HUES48 (cell line): ENCODE data around the gene PHKG1.
"Not testable (repeated sequence)": the region's sequence is repeated elsewhere in the genome, so short reads cannot be mapped to it uniquely, and the experiment has no call there.

Source experiments
- H3K27ac ChIP-seq: one replicate; pipeline ENCODE4 v1.7.0; 2013; ENCODE audit warnings: low read depth, low read length, inconsistent platforms
- H3K27me3 ChIP-seq: 2 replicates; pipeline ENCODE4 v1.6.1; 2013; ENCODE audit warnings: mild to moderate bottlenecking, low read length; ENCODE audit not compliant: control insufficient read depth, insufficient read depth
- H3K36me3 ChIP-seq: 2 replicates; pipeline ENCODE4 v1.6.1; 2013; ENCODE audit warnings: low read length; ENCODE audit not compliant: control insufficient read depth, insufficient read depth
- H3K4me1 ChIP-seq: 2 replicates; pipeline ENCODE4 v1.6.1; 2013; ENCODE audit warnings: mild to moderate bottlenecking, low read length; ENCODE audit not compliant: control insufficient read depth, insufficient read depth
- H3K4me3 ChIP-seq: 2 replicates; pipeline ENCODE4 v1.5.1; 2013; ENCODE audit warnings: mild to moderate bottlenecking, low read depth, low read length
- H3K9ac ChIP-seq: 2 replicates; pipeline ENCODE4 v1.6.1; 2013; ENCODE audit warnings: mild to moderate bottlenecking, low read depth, low read length, moderate library complexity
- H3K9me3 ChIP-seq: 2 replicates; pipeline ENCODE4 v1.6.1; 2013; ENCODE audit warnings: low read length; ENCODE audit not compliant: control insufficient read depth, insufficient read depth

Gene PHKG1

GRCh38 chr7:56062382-56062781 is 30.4 kb downstream of the PHKG1 start:
- H3K27ac ChIP-seq = peak overlapping the region; percentile 93
- H3K4me1 ChIP-seq = peaks cover 6% of the 10 kb centered on the region
- H3K36me3 ChIP-seq = peaks cover 65% of the 10 kb centered on the region
- no peaks in the 10 kb centered on the region for H3K9me3 ChIP-seq
- no peaks in the 10 kb centered on the region for H3K27me3 ChIP-seq
- H3K4me3 ChIP-seq = no peak overlapping the region
- no peak overlapping the region for H3K9ac ChIP-seq

DNA sequence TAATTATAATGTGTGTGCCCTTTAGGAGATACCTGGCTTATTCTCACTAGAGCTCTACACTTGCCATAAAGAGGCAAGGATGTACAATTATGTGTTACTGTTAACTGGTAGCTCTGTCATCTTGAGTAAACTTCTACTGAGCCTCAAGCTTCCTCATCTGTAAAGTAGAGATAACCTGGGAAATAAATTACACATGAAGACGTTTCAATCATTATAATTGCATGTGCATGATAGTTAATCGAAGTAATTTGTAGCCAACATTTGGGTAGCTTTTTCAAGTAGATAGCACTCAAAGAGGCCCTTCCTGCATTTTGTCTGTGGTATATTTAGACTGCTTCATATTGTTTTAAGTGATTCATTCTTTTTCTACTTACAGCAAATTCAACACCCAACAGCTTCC is 38.8 kb downstream of the PHKG1 start:
- Histone ChIP-seq H3K4me3 (0 out of 2 replicates have a peak overlapping the region, but pooled peaks have one; percentile 9), H3K9ac (no peak overlapping the region), H3K27ac (no peak overlapping the region), H3K27me3 (no peaks in the 10 kb centered on the region), H3K9me3 (no peaks in the 10 kb centered on the region), H3K4me1 (peaks cover 10% of the 10 kb centered on the region; the same call in 1 of the 2 replicates), H3K36me3 (peaks cover 63% of the 10 kb centered on the region)

DNA sequence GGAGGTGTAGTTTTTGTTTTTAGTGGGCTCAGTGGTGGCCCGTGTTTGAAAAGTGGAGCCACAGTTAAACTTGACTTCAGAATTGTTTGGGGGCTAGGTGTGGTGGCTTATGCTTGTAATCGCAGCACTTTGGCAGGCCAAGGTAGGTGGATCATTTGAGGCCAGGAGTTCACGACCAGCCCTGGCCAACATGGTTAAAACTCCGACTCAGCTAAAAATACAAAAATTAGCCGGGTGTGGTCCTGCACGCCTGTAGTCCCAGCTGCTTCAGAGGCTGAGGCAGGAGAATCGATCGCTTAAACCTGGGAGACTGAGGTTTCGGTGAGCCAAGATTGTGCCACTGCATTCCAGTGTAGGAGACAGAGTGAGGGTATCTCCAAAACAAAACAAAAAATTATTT is 39.4 kb downstream of the PHKG1 start:
- H3K9ac ChIP-seq = peak overlapping the region; percentile 99
- peaks cover 10% of the 10 kb centered on the region; the same call in 1 of the 2 replicates for H3K4me1 ChIP-seq
- no peaks in the 10 kb centered on the region for H3K27me3 ChIP-seq
- peak overlapping the region; percentile 90 for H3K4me3 ChIP-seq
- H3K27ac ChIP-seq = peak overlapping the region; percentile 40
- H3K36me3 ChIP-seq = peaks cover 57% of the 10 kb centered on the region
- no peaks in the 10 kb centered on the region for H3K9me3 ChIP-seq

DNA sequence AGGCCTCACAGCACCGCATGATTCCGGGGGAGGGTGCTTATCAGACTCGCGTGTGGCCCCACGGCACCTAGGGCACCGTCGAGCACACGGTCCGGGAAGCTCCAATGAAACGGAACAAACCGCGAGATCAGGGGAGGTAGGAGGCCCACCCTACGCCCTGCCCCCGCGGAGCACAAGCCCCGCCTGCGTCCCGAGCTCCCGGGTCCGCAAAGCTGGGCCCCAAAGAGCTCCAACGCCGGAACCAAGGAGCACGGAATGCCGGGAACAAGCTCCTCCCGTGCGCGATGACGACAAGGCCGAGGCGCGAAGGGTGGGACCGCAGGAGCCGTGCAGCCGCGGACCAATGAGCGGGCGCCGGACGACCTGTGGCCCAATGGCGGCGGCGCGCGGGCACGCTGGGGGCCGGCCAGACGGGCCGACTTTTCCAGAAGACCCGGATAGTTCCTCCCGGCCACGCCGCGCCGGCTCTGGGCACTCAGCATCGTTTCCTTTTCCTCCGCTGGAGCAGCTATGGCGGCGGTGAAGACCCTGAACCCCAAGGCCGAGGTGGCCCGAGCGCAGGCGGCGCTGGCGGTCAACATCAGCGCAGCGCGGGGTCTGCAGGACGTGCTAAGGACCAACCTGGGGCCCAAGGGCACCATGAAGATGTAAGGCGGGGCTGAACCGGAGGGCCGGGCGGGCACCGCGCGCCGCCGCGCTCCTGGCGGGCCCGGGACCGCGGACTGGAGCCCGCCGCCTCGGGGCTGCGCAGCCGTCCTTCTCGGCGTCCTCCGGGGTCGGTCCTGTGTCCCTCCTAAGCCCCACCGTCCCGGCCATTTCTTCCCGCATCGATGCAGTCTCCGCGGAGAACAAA is 41.2 kb downstream of the PHKG1 start, which contains the start of the genes CCT6A and PSPH:
Gene CCT6A (plus strand): TSS at position 427 of the 853 bp plus-strand sequence. CDS start 84 bp downstream, at position 511.
Gene PSPH (minus strand): TSS at position 106 of the 853 bp plus-strand sequence. CDS start 30,232 bp downstream, outside the sequence.
- H3K36me3 ChIP-seq = peaks cover 39% of the 10 kb centered on the region
- no peaks in the 10 kb centered on the region for H3K9me3 ChIP-seq
- H3K4me1 ChIP-seq = peaks cover 10% of the 10 kb centered on the region; the same call in 1 of the 2 replicates
- H3K27me3 ChIP-seq = no peaks in the 10 kb centered on the region
- peak within 1 kb of the TSS; percentile 90 for H3K4me3 ChIP-seq
- peak within 1 kb of the TSS; percentile 99 for H3K9ac ChIP-seq
- H3K27ac ChIP-seq = peak within 1 kb of the TSS; percentile 95

- H3K4me1 ChIP-seq = peaks cover 10% of the 10 kb centered on the region; the same call in 1 of the 2 replicates
- peak overlapping the region; percentile 99 for H3K9ac ChIP-seq
- peaks cover 33% of the 10 kb centered on the region for H3K36me3 ChIP-seq
- H3K27me3 ChIP-seq = no peaks in the 10 kb centered on the region
- peak overlapping the region; percentile 93 for H3K27ac ChIP-seq
- H3K9me3 ChIP-seq = no peaks in the 10 kb centered on the region
- H3K4me3 ChIP-seq = peak overlapping the region; percentile 90
Measured at GRCh38 chr7:56051053-56051338, 41.8 kb downstream of the PHKG1 start.

- H3K27ac ChIP-seq, H3K27me3 ChIP-seq, H3K9me3 ChIP-seq, H3K9ac ChIP-seq, H3K4me3 ChIP-seq: not testable (repeated sequence)
- peaks cover 10% of the 10 kb centered on the region; the same call in 1 of the 2 replicates for H3K4me1 ChIP-seq
- peaks cover 15% of the 10 kb centered on the region for H3K36me3 ChIP-seq
Measured at GRCh38 chr7:56048763-56049162, 44.0 kb downstream of the PHKG1 start.

DNA sequence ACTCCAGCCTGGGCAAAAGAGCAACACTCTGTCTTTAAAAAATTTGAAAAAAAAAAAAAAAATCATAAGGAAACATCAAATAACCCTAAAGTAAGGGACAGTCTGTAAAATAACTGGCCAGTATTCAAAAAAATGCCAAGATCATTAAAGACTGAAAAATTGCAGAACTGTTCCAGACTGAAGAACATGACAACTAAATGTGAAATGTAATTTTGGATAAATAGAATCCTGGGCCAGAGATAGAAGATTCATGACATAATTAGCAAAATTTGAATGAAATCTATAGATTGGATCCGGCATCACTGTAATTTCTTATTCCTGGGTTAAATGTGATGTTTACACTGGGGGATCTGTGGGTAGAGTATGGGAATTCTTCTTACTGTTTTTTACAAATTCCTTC is 44.5 kb downstream of the PHKG1 start:
- Histone ChIP-seq H3K27ac (no peak overlapping the region), H3K4me1 (peaks cover 8% of the 10 kb centered on the region; the same call in 1 of the 2 replicates)

DNA sequence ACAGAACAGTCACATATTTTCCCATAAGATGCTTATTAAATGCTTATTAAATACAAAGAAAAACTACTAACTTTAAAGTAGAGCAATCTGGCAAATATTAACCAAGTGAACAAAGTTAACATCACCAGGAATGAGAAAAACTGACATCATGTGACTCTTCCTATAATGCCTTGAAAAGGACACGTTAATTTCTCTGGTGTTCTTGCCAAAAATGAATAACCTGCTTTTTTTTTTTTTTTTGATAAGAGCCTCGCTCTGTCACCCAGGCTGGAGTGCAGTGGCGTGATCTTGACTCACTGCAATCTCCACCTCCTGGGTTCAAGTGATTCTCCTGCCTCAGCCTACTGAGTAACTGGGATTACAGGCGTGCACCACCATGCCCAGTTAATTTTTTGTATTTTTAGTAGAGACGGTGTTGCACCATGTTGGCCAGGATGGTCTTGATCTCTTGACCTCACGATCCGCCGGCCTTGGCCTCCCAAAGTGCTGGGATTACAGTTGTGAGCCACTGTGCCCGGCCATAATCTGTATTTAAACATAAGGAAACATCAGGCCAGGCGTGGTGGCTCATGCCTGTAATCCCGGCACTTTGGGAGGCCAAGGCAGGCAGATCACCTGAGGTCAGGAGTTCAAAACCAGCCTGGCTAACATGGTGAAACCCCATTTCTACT is 45.2 kb downstream of the PHKG1 start:
- H3K4me3 ChIP-seq, H3K9ac ChIP-seq, H3K36me3 ChIP-seq, H3K4me1 ChIP-seq, H3K27me3 ChIP-seq, H3K9me3 ChIP-seq: not testable (repeated sequence)
- peak overlapping the region; percentile 7 for H3K27ac ChIP-seq

More for the DNA sequence above, 44.5 kb downstream of the PHKG1 start:
- H3K9ac ChIP-seq = no peak overlapping the region
- no peaks in the 10 kb centered on the region for H3K9me3 ChIP-seq
- H3K36me3 ChIP-seq = peaks cover 10% of the 10 kb centered on the region
- H3K27me3 ChIP-seq = no peaks in the 10 kb centered on the region
- no peak overlapping the region for H3K4me3 ChIP-seq

DNA sequence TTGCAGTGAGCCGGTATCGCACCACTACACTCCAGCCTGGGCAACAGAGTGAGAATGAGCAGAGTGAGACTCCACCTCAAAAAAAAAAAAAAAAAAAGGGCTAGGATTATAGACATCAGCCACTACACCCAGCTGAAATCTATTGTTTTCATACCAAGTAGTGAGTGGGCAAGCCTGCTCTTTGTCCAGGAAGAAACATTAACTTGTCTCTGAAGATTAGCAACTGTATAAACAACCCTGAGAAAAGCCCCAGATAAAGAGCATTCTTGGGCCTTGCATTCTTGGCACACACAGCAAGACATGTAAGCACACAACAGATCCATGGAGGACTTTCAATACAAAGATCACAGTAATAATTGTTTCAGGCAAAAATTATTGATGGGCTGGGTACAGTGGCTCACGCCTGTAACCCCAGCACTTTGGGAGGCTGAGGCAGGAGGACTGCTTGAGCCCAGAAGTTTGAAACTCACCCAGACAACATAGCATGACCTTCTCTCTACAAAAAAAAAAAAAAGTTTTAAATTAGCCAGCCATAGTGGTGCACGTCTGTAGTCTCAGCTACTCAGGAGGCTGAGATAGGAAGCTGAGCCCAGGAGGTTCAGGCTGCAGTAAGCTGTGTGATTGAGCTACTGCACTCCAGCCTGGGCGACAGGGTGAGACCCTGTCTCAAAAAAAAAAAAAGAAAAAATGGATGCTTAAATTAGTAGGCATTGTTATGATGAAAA is 45.9 kb downstream of the PHKG1 start:
- Histone ChIP-seq H3K9me3 (no peaks in the 10 kb centered on the region), H3K27ac (peak overlapping the region; percentile 7)

DNA sequence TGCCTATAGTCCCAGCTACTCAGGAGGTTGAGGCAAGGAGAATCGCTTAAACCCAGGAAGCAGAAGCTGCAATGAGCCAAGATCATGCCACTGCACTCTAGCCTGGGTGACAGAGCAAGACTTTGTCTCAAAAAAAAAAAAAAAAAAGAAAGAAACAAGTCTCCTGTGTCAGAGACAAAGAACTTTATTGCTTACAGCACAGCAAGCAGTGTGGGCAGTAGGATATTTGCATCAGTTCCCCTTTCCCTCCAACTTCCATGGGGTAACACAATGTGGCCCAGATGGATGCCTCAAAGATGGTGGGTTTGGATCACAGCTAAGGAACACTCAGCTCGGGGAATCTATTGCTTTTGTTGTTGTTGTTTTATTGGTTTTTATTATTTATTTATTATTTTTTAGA is 47.0 kb downstream of the PHKG1 start:
- H3K27me3 ChIP-seq, H3K9ac ChIP-seq, H3K4me3 ChIP-seq, H3K4me1 ChIP-seq, H3K9me3 ChIP-seq, H3K27ac ChIP-seq: not testable (repeated sequence)
- H3K36me3 ChIP-seq = peaks cover 12% of the 10 kb centered on the region

More for the DNA sequence above, 45.9 kb downstream of the PHKG1 start:
- Histone ChIP-seq H3K4me3 (no peak overlapping the region), H3K9ac (no peak overlapping the region), H3K36me3 (peaks cover 10% of the 10 kb centered on the region; the same call in 1 of the 2 replicates), H3K27me3 (no peaks in the 10 kb centered on the region), H3K4me1 (0 out of 2 replicates have a peak, but pooled peaks cover 2% of the 10 kb centered on the region)
